GM18873 (cell line): ENCODE data around the gene CDON.

Source experiments
- ATAC-seq: cut with Tn5 transposase; IDR thresholded peaks from one replicate; pipeline ENCODE4 v1.9.1; 2021; ENCODE audit warnings: mild to moderate bottlenecking, moderate library complexity, moderate number of reproducible peaks; ENCODE audit not compliant: unreplicated experiment, low FRiP score

The CDON gene

DNA sequence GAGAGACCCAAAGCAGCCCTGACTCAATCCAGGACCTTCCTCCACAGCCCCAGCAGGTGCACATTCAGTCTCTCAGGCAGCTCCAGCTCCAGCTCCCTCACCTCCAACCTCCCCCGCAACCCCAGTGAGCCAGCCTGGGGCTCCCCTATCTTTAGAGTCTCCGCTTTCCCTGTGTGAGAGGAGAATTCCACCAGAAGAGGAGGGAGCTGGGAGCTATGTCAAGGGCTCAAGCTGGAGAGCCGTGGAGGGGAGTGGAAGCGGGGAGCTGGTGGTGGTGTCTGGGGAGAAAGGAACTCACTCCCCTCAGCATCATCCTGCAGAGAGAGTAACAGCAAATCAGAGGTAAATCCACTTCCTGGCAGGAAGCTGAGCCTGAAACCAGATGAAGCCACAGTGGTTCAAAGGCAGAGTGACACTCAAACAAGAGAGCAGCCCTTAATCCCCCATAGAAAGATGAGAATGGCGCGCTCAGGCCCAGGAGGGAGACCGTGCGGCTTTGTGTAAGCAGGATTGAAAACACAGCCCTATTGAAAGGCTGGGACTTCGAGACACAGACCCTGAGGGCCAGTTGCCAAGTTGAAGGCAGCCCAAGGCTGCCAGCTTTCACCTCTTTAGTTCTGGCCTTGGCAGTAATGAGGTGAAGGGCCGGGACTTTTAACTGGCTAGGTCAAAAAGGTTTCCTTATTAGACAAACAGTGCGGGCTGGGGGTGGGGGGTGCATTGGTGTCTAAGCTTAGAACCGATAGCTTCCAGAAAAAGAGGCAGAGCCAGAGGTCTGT lies 21.4 kb upstream of the CDON start:
- ATAC-seq, result no peak

DNA sequence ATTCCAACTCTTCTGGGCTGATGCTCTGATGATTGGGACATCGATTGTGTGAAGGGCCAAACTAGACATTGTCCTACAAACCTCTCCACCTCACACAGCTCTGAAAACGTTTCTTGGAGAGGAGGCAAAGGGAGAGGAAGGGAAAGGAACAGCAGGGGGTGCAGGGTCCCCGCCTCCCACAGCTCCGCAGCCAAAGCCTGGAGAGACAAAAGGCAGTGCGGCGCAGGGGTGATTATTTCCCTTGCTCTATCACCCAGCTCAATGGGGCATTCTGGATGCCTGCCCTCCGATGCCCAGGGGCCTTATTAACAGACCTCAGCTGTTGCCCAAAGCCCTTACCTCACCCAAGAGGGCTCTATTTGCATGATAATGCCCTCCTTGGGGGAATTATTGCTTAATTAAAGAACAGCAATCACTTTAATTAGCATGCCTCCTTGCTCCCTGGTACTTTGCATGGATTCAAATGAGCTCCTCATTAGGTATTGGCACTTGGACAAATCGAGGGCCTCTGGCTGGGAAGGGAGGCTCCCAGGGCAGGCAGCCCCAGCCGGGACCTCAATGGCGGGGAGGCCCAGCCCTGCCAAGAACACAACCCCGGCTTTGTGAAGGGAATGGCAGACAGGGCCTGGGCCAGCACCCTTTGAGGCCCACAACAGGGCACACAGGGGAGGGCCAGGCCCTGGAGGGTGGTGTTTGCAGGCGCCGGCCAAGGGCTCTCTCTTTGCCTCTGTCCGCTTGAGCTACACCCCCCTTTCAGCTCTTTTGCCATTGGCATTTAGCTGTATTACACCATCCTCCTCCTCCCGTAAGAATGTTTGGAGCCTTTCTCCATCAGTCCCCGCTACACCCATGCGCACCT lies 19.8 kb upstream of the CDON start:
- ATAC-seq, result no peak

DNA sequence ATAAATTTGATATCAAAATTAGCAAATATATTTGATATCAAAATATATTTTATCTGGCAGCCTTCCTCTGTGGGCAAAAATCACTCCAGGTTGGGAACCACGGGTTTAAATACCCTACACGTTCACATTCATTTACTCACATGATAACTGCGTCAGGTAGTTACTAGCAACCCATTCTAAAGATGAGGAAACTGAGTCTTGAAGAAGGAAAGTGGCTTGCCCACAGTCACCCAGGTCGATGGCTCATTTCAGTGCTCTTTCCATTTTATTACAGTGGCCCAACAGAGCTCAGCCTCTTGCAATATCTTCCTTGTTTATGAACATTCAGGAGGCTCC lies 19.2 kb upstream of the CDON start:
- ATAC-seq, result no peak

DNA sequence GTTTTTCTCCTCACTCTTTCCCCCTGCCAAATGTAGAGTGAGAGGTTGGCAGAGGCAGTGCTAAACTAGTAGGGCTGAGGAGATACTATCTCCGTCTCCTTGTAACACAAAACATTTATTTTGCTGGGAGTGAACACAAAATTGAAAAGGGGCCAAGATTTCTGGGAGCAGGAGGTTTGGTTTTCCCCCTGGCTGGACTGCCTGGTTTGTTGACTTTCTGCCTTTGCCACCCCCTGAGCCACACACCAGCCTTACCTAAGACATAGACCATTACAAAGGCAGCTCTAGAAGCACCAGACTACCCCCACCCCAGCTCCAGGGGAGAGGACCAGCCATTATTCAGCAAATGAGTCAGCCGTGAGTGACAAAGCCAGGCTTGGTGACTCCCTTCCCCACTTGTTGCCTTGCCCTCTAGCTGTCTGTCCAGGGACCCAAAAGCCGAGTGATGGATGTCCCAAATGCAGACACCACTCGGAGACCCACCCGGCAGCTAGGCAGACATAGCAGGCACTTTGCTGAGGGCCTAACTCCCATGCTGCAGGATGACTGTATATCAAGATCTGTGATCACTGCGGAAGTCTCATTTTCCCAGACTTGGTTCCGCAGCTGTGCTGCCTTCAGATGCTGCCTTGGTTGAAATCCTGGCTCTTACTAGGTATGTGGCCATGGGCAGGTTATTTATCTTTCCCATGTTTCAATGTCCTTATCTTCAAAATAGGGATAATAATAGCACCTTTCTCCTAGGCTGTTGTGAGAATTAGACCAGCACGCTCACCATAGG lies 17.7 kb upstream of the CDON start:
- ATAC-seq, result no peak

DNA sequence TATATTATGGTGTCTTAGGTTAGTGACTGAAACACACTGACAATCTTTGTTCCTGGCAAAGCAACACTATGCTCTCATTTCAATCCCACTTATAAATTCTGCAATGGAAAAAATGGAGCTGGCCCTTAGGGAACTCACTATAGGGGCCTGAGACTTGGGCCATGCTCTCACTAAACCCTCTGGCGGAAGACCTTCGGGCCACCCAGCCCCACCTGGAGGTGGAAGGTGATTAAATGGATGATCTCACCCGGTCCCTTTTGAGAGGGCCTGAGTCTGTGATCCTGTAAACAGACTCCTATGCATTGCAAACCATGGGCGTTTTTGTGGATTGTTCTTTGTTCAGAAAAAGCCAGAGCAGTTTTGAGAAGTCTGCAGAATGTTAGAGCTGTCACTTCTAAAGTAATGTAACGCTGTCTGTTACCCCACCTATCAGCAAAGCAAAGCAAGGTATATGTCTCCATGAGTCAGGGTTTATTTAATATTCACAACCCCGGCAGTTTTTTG lies 17.0 kb upstream of the CDON start:
- no peak for ATAC-seq

DNA sequence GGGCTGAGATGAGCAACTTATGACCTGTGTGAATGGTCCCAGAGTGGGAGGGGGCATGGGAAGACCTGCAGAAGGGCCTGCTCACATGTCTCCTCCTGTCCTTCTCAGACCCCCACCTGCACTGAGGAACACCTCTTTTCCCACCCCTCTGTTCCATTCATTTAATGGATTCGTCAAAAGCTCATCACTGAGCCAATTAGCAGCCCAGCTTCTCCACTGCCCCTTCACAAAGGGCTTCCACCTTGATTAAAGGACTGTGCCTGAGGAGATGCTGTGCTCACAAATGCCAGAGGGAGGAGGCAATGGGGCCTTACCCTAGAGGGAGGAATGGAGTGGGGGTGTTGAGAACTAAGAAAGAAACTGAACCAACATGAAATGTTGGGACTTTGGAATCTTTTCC lies 14.0 kb upstream of the CDON start:
- no peak for ATAC-seq

DNA sequence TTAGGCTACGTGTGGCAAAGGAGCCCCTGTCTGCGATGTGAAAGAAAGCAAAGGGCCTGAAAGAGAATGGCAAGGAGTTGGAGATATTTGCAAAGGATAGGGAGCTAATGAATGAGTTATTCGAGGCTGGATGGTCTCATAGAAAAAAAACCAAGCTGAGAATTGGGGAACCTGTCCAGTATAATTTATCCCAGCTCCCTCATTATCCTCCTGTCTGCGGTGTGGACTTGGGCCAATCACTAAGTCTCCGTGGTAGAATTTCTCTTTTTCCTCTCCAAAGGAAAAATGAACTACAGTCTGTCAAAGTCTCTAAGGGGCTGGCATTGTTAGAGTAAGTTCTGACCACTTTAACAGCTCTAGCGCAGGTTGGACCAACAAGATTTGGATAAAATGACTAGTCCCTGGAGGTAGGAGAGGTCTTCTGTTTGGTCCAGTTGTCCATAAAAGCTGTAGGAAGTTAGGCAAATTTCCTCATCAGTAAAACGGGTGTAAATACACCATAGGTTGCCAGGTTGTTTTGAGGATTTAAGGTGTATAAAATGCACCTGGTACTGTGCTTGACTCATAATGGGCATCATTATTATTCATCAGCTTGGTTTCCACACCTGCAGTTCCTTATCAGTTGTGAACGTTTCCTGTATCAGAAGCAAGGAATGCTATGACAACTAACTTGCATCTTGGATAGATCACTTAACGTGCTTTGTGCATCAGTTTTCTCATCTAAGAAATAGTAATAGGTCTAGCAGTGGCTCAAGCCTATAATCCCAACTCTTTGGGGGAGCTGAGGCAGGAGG lies 10.3 kb upstream of the CDON start:
- no peak for ATAC-seq

DNA sequence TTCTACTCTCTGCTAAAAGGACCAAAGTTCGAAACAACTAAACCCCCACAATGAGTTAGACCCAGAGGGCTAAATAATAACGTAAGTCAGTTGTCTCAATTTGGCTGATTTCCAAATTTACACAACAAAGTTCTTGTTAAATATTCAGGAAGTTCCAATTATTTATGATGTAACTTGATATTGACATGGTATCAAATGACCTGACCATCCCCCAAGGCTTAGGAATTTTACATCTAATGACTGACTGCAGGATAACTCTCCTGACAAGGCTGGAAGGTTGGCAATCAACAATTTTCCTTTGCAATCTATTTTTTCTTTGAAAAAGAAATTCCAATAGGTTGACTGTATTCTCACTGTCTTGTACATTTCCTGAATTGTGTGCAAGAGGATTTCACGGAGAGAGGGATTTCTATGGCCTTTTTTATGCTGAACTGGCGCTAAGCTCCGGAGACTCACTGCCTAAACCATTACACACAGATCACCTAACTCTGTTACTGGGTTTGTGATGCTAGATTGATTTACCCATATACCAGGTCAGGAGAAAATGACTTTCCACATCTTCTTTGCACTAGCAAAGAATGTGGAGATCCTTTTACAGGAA lies 9.6 kb upstream of the CDON start:
- no peak for ATAC-seq

DNA sequence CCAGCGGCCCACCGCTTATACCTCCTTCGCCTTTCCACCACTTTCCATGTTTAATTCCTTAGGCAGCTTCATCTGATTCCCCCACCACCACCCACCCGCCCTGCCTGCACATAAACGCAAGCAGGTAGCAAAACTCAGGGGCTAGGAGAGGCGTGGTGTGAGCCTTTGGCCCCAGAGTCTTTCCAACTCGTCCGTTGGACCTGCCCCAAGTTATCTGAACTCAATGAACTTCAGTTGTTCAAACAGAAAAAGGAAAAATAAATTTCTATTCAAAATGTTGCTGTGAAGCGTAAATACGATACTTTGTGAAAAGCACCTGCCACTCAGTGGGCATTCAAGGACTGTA lies 814 bp upstream of the CDON start:
- ATAC-seq, result no peak

DNA sequence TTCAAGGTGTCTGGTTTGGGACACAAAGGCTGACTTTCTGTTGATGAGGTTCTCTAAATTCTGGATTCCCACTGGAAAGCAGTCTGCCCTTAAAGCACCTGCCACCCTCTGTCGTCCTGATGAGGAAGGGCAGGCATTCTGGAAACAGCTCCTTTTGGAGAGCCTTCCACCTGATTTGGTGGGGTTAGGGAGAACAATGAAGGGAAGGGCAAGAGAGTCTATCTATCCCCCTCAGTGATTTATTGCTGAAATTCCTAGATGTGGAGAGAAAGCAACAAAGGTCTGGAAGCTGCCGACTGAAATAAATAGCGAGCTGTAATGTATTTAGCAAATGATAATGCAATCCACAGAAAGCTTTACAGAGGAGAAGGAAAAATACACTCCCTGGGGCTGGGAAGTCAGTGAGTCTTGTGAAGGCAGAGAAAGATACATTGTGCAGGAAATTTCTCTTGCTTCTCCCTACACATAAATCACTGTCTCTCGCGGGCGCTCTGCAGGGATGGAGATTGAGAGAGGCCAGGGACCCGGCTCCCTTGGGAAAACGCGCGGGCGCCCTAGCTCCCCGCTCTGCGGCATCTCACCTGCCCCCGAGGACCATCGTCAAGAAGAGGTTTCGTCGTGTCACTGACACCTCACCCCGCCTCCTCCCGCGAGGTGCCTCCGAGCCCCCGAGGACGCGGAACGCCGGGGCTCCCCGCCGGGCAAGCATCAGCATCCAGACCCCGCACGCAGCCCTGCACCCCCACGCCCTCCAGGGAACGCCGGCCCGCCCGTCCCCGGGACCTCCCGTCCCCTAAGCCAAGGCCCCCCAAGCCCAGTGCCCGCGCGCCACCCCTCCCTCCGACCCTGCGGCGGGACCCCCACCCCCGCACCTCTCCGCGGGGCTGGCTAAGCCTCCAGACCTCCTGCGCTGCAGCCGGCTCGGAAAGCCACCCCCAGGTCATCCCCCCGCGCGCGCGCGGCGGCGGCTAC lies 673 bp downstream of the CDON start:
- ATAC-seq, result no peak

DNA sequence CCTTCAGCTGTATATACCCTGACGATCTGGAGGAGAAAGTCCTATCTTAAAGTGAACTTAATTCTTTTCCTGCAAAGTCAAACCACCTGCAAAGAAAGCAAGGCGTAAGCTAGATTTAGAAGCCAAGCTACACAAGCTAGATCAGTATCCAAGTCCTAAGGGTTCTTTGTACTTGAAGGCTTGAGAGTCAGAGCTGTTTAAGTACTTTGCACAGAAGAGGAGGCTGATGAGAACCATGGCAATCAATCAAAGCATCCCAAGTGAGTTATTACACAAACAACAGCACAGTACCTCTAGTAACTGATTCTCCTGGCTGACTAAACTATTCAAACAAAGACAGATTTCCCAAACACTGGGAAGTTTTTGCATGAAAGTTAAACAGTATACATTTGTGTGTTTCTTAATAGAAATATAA lies 1.9 kb downstream of the CDON start:
- ATAC-seq, result no peak

DNA sequence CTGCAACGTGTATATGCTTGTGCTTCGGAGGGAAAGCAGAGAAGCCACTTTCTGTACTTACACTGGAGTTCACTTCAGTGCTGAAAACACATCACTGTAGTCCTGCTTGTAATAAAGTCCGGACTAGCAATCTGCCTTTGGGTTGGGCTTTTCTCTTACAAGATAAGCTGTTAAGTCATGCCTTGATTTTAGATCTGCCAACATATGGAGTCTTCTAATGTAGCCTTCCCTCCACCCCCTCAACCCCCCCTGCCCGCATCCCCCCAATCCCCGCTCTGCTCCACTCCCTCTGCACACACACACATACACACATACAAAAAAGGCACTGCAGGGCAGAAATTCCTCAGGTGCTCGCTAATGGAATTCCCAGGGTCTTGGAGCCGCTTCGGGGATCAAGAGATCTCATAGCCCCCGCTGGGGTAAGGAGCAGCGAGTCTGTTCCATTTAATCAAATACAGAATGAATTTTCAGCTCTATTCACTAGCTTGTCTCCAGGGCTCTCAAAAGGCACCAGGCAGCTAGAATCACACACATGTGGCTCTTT lies 3.4 kb downstream of the CDON start:
- ATAC-seq, result no peak

DNA sequence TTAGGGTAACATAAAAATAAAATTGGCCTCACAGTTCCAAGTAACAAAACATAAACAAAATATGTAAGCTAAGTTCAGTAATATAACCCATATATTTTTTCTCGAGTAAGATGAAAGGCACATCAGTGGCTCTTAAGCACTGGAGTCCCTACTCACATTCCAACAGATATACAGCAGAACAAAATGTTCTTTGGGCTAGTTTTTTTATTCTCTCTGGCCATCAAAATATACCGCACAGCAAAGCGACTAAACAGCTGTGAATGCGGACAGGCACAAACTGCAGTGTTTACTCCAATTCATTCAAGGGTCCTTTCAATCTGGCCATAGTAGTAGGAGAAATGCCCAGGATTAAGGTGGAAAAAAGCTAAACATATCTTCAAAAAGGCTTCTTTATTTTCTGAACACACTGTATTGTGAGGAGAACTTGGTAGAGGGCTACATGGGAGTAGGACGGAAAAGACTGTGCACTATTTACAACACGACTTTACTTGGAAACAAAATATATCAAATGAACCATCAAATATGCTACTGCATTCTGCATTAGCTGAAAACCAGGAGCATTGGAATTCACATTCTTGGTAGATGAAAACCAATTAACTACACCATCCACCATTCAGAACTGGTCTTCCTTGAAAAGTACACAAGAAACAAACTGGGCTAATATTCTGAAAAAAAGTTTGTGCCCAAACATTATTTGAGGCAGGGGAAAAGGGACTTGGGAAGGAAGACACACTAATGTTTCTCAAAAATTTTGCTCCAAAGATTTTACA lies 4.4 kb downstream of the CDON start:
- ATAC-seq, result no peak

DNA sequence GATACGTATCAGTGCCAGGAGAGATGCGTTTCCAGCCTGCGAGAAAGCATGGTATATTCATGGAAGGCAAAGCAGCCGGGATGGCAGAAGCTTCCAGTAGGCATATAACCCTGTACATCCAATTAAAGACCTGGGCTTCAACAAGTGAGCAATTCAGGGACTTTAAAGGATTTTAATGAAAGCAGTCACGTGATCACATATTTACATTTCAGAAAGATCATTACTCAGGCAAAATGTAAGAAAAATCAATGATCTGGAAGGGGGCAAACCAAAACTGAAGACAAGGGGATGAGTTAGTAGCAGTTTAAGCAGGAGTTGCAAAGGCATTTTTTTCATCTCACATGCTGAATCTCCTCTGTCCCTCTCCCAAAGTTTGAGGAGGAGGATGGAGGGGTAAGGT lies 7.8 kb downstream of the CDON start:
- ATAC-seq, result no peak

DNA sequence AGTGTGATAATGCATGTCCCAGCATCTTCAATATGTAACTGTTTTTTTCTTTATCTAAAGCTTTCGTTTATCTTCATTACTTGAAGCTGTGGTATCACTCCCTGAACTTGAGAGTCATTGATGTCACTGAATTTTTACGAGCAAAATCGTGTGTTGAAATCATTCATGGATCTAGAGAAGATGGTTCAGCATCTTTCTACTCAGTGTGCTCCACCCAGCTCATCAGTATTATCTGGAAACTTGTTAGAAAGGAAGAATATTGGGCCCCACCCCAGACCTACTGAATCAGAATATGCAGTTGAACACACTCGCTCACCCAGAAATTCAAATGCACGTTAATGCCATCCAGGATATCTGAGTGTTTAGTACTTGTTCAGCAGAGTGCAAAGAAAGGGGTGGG lies 8.3 kb downstream of the CDON start:
- ATAC-seq, result no peak

DNA sequence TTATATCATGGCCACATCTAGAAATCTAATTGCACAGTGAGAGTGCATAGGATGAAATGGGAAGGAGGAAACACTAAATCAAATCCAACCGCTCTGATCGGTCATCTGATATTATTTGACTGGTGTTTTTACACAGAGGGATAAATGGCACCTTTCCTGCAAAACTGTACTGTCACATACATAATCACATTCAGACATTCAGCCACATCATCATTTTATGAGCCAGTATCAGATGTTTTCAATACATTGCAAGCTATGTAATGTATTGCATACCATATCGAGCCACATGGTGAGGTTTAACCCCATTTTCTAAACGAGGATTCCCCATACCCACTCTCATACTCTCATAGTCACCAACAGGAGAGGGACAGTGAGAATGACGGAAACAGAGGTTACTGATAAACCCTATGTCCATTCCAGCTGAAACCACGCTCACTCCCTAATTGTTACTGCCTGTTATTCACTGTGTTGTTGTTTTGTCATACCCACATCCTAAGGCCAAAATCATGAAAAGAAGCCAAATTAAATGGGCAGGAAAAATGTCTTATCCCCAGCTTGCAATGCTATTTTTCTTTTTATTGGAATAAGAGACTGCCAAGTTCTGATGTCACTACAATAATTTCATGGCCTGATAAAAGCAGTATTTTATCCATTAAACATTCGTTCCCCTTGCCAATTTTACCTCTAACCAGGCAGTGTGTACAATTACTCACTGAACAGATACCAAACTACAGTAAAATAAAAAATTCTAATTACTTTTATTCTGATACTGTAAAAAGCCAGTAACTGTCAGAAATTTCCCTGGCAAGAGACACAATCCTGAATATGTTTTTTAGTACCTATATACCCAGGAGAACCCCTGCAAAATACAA lies 9.0 kb downstream of the CDON start:
- ATAC-seq, result no peak

DNA sequence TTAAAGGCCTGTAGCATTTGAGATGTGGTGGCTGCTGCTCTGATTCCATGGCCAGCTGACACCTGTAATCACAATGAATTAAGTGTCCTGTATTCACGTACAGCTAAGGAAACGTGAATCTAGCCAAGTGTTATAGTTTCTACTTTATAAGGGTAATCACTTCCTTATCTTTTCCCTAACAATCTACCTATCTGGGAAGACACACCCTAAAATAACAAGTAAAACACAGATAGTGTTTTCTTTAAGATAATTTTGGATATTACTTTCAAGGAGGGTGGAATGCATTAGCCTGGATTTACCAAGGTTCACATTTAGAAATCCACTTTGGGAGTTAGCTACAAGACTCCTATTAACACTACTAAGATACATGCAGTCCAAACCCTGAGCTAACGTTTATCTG lies 11.5 kb downstream of the CDON start:
- no peak for ATAC-seq
